Measurements from ENCODE around the gene PCNX1. TPM values are rescaled to one million over a fixed set of nuclear protein-coding genes. Genes with fewer than 3 reads are reported as not detected.
"Not testable (repeated sequence)": the region's sequence is repeated elsewhere in the genome, so short reads cannot be mapped to it uniquely, and the experiment has no call there.

PCNX1 gene
- 10 to 100 TPM in 1 of 3 donors, 1 to 10 TPM in 2; 4.6 to 17.2 (median 4.6) TPM for polyA plus RNA-seq

DNA sequence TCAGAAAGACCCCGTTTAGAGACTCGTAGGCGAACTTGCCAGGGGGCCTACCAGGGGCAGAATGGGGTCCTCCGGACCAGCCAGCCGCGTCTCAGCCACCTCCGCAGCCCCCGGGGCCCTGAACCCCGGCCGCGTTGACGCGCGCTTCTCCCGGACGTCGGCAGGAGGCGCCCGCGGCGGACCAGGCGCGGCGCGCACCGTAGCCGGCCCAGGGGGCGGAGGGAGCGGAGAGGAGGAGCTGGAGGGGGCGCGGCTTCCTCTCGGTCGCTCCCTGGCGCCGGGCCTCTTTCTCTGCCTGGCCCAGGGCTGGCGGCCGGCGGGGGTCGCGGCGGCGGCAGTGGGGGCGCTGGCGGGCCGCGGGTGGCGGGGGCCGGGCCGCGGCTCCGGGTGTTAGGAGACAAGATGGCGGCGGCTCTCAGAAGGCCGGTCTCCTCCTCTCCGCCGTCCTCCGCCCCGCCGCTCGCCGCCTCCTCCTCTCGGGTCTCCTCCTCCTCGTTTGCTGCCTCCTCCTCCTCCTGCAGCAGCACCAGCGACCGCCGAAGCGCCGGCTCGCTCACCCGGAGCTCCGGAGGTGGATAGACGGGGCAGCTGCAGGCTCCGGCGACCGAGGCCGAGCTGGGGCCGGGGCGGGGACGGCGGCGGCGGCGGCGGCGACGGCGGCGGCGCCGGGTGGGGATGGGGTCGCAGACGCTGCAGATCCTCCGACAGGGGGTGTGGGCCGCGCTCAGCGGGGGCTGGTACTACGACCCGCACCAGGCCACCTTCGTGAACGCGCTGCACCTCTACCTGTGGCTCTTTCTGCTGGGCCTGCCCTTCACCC, at the start of gene PCNX1:
Gene PCNX1 (plus strand): TSS at position 284 of the 820 bp plus-strand sequence. CDS start 392 bp downstream, at position 676.
- Mint-ChIP-seq H3K36me3 (no peaks in the 10 kb centered on the region), H3K4me3 (peak within 1 kb of the TSS; percentile 85 to 95 (median 92)), H3K9me3 (no peaks in the 10 kb centered on the region), H3K4me1 (peaks cover 47 to 50% of the 10 kb centered on the region in 2 donors), H3K27me3 (ENCODE audit: low read depth in 3 of 3) (peaks cover 0 to 10% (median 2%) of the 10 kb centered on the region in 3 donors), H3K27ac (peak within 1 kb of the TSS; percentile 94 to 99 (median 96))
- peak; percentile 90 to 93 (median 92) for DNase-seq

DNA sequence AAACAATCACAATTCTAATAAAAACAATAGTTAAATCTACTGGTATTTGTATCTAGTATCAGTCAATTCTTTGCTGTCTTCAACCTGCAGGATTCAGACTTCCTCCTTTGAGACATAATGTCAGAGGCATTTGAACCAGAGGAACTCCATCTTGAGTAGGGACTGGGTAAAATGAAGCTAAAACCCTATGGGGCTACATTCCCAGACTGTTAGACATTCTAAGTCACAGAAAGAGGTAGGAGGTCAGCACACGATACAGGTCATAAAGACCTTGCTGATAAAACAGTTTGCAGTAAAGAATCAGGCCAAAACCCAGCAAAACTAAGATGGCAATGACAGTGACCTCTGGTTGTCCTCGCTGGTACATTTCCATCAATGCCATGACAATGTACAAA, 49.8 kb upstream of the PCNX1 start:
- no peak overlapping the region for H3K4me3 Mint-ChIP-seq
- no peak overlapping the region for H3K27ac Mint-ChIP-seq
- peaks cover 0 to 4% (median 3%) of the 10 kb centered on the region in 3 donors for H3K27me3 Mint-ChIP-seq (ENCODE audit: low read depth in 3 of 3)
- H3K36me3 Mint-ChIP-seq, result no peaks in the 10 kb centered on the region
- no peak for DNase-seq
- peaks cover 0 to 6% of the 10 kb centered on the region in 2 donors for H3K4me1 Mint-ChIP-seq
- H3K9me3 Mint-ChIP-seq, result no peaks in the 10 kb centered on the region

DNA sequence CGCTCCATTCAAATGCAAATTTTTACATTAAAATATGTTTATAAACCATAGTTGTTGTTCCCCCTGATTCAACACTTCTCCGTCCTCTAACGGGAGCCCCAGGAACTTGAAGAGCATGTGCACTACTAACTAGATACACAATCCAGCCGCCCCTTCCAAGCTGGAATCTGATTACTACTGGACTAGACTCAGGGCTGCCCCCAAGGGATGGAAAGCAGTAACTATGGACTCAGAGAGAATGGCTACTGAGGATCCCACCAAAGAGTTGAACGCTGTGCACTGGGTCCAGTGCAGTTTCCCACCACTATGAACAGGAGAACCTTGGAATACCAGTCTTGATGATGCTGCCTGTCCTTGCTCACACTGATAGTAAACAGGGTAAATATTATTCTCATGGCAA, 48.6 kb upstream of the PCNX1 start:
- Mint-ChIP-seq H3K27me3 (ENCODE audit: low read depth in 3 of 3) (peaks cover 0 to 6% (median 4%) of the 10 kb centered on the region in 3 donors), H3K36me3 (peaks cover 0 to 3% (median 0%) of the 10 kb centered on the region in 3 donors), H3K9me3 (no peaks in the 10 kb centered on the region), H3K4me3 (no peak overlapping the region), H3K27ac (no peak overlapping the region), H3K4me1 (peaks cover 0 to 6% of the 10 kb centered on the region in 2 donors)
- no peak for DNase-seq

DNA sequence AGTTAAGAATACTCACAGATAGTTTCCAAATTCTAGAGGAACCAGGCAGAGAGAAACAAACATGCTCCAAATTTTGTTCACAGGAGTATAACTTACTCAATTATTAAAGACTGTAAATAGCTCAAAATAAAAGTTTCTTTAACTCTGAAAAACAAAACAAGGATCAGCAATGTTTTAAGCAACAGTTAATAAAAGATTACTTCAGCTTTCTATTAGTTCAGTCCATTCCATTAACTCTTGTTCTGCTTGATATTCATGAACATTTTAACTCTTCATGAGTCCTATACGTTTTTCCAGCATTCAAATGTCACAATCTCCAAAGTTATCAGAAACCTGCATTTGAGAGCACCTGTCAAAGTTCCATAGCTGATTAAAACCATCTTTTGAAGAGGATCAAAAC, 40.3 kb upstream of the PCNX1 start:
- Mint-ChIP-seq H3K4me1 (peaks cover 9 to 10% of the 10 kb centered on the region in 2 donors), H3K36me3 (peaks cover 5 to 11% (median 6%) of the 10 kb centered on the region in 3 donors)
- H3K9me3 Mint-ChIP-seq; H3K27ac Mint-ChIP-seq; DNase-seq; H3K4me3 Mint-ChIP-seq; H3K27me3 Mint-ChIP-seq (ENCODE audit: low read depth in 3 of 3): not testable (repeated sequence)

DNA sequence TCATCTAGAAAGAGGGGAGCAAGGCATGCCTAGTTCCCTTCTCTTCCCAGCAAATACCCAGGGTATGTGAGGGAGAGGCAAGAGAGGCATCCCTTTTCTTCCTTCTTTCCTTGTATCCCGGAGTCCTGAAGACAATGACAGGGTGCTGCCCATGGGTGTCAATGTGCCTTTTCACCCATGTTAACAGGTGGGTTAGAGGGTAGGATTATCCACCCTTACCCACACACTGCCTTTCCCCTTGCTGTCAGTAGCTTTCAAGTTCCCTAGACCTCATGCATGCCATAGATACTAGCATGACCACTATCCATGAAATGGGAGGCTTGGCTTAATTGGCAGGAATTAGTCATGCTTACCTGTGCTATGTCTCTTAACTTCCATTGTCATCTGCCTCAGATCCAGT, 36.3 kb upstream of the PCNX1 start:
- Mint-ChIP-seq H3K36me3 (peaks cover 5 to 8% (median 6%) of the 10 kb centered on the region in 3 donors), H3K27ac (peak overlapping the region in 4 of 6 donors; percentile 77 to 93 (median 86)), H3K4me3 (peak overlapping the region in 4 of 5 donors; percentile 27 to 88 (median 38)), H3K4me1 (peaks cover 23 to 27% of the 10 kb centered on the region in 2 donors), H3K27me3 (ENCODE audit: low read depth in 3 of 3) (peaks cover 0 to 2% (median 0%) of the 10 kb centered on the region in 3 donors), H3K9me3 (peaks cover 0 to 10% (median 0%) of the 10 kb centered on the region in 6 donors)
- DNase-seq, result no peak

DNA sequence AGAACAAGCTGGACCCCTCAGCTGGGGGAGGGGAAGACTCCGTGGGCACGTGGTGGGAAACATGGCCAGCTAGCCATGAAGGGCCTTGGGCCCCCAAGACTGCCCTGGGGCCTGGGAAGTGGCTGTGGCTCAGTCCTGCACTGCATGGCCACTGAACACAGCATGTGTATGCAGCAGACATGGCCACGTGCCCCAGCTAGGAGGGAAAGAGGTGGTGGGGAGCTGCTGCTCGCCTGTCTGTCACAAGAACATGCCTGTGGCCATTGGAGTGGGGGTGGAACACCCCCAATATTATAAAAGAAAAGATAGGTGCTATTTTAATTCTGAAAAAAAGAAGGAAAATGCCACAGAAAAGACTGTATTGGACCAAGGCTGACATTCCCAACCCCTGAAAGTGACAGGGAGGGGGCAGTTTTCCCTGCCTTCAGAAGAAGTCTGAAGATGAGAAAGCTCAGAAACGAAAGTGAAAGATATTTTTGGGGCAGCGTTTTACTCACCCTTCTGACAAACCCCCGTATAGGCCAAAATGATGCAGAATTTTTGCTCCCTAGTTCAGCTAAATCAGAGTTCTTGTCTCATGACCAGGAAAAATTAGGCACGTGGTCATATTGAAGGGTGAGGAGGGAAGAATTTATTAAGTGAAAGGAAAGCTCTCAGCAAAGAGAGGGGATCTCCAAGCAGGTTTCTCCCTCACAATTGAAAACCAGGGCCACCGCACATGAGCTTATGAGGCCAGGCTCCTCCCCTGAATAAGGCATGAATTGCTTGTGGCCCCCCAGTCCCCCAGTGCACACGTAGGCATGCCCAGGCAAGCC, 35.2 kb upstream of the PCNX1 start:
- peak; percentile 41 to 55 (median 41) for DNase-seq
- Mint-ChIP-seq H3K27me3 (ENCODE audit: low read depth in 3 of 3) (peaks cover 0 to 2% (median 0%) of the 10 kb centered on the region in 3 donors), H3K4me1 (peaks cover 23 to 27% of the 10 kb centered on the region in 2 donors), H3K36me3 (peaks cover 5 to 8% (median 6%) of the 10 kb centered on the region in 3 donors), H3K27ac (peak overlapping the region; percentile 87 to 93 (median 92)), H3K9me3 (peaks cover 0 to 10% (median 0%) of the 10 kb centered on the region in 6 donors), H3K4me3 (peak overlapping the region; percentile 77 to 89 (median 83))

DNA sequence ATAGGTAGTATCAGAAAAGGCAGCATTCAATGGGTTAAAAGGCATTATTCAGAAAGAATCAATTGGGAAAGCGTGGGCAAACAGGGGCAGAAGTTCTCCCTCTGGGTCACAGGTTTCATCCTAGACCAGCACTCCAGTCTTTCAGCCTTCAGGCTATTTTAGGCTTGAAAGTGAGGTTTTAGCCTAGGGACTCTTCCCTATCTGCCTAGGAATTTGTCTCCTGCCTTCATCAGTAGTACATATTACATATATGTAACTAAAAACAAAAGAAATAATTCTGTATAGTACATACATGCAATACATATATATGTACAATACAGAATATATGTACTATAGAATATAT, 34.6 kb upstream of the PCNX1 start:
- peaks cover 0 to 10% (median 0%) of the 10 kb centered on the region in 6 donors for H3K9me3 Mint-ChIP-seq
- peaks cover 23 to 27% of the 10 kb centered on the region in 2 donors for H3K4me1 Mint-ChIP-seq
- H3K27ac Mint-ChIP-seq, result peak overlapping the region; percentile 87 to 93 (median 92)
- H3K36me3 Mint-ChIP-seq, result peaks cover 3 to 8% (median 6%) of the 10 kb centered on the region in 3 donors
- H3K27me3 Mint-ChIP-seq (ENCODE audit: low read depth in 3 of 3), result peaks cover 0 to 2% (median 0%) of the 10 kb centered on the region in 3 donors
- H3K4me3 Mint-ChIP-seq, result peak overlapping the region; percentile 77 to 89 (median 83)
- DNase-seq, result no peak

DNA sequence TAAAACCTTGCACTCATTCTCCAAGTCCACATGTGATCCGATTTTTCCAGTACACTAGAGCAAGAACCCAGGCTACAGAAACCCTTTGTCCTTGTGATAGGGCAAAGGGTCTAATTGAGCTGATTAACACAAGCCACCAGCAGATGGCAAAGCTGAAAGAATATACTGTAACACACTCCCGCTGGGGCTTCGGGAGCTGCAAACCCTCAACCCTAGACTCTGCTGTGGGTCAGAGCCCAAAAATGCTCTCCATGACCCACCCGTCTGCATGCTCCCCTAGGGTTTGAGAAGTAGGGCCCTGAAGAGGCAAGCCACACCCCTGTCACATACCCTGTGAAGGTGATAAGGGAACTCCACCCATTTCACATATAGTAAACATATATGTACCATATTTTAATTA, 33.6 kb upstream of the PCNX1 start:
- Mint-ChIP-seq H3K4me1 (peaks cover 23 to 27% of the 10 kb centered on the region in 2 donors), H3K27me3 (ENCODE audit: low read depth in 3 of 3) (no peaks in the 10 kb centered on the region), H3K9me3 (peaks cover 0 to 10% (median 0%) of the 10 kb centered on the region in 6 donors), H3K4me3 (peak overlapping the region in 1 of 5 donors; percentile 67), H3K36me3 (peaks cover 0 to 8% (median 6%) of the 10 kb centered on the region in 3 donors), H3K27ac (peak overlapping the region in 5 of 6 donors; percentile 31 to 77 (median 64))
- DNase-seq, result peak in 2 of 3 donors; percentile 15 to 36

DNA sequence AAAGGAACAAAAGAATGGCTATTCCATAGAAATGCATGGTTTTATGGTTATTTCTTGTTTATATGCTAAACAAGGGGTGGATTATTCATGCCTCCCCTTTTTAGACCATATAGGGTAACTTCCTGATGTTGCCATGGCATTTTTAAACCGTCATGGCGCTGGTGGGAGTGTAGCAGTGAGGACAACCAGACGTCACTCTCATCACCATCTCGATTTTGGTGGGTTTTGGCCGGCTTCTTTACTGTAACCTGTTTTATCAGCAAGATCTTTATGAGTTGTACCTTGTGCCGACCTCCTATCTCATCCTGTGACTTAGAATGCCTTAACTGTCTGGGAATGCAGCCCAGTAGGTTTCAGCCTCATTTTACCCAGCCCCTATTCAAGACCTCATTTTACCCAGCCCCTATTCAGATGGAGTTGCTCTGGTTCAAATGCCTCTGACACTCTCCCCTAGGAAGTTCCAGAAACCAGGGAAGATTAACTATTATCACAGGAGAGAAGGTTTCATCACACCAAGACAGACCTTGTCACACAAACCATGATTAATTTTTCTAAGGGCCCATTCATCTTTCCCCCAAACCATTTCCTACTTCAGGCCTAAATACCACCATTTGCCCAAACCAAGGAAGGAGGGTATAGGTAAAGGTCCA, 31.3 kb upstream of the PCNX1 start:
- not testable (repeated sequence) for H3K27ac Mint-ChIP-seq; H3K27me3 Mint-ChIP-seq (ENCODE audit: low read depth in 3 of 3); DNase-seq; H3K4me3 Mint-ChIP-seq; H3K9me3 Mint-ChIP-seq; H3K36me3 Mint-ChIP-seq
- peaks cover 23 to 27% of the 10 kb centered on the region in 2 donors for H3K4me1 Mint-ChIP-seq

DNA sequence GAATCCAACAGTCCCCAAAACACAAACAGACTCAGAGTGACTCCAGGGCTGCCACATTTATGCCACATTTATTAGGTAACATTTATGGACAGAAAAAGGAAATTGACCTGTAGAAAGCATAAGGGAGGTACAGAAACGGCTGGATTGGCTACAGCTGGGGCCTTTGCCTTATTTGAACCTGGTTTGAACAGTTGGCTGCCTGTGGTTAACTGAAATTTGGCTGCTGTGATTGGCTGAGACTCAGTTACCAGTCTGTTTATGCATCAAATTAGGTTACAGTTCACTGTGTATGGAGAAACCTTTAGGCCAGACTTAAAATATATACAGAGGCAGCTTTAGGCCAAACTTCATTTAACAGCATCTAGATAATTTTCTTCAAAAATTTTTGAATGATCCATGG, 27.8 kb upstream of the PCNX1 start:
- Mint-ChIP-seq H3K9me3 (no peaks in the 10 kb centered on the region), H3K4me3 (no peak overlapping the region), H3K27ac (no peak overlapping the region), H3K4me1 (peaks cover 22 to 23% of the 10 kb centered on the region in 2 donors), H3K36me3 (no peaks in the 10 kb centered on the region), H3K27me3 (ENCODE audit: low read depth in 3 of 3) (peaks cover 0 to 7% (median 2%) of the 10 kb centered on the region in 3 donors)
- DNase-seq, result no peak

DNA sequence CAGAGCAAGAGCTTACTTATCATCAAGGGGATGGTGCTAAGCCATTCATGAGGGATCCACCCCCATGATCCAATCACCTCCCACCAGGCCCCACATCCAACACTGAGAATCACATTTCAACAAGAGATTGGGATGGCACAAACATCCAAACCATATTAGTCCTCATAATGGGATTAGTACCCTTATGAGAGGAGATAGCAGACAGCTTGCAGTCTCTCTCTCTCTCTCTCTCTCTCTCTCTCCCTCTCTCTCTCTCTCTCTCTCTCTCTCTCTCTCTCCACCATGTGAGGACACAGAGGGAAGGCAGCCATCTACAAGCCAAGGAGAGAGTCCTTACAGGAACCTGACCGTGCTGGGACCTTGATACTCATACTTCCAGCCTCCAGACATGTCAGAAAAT, 26.4 kb upstream of the PCNX1 start:
- H3K27ac Mint-ChIP-seq; H3K27me3 Mint-ChIP-seq (ENCODE audit: low read depth in 3 of 3); H3K9me3 Mint-ChIP-seq; H3K4me3 Mint-ChIP-seq; H3K36me3 Mint-ChIP-seq; DNase-seq: not testable (repeated sequence)
- H3K4me1 Mint-ChIP-seq, result peaks cover 36 to 37% of the 10 kb centered on the region in 2 donors

DNA sequence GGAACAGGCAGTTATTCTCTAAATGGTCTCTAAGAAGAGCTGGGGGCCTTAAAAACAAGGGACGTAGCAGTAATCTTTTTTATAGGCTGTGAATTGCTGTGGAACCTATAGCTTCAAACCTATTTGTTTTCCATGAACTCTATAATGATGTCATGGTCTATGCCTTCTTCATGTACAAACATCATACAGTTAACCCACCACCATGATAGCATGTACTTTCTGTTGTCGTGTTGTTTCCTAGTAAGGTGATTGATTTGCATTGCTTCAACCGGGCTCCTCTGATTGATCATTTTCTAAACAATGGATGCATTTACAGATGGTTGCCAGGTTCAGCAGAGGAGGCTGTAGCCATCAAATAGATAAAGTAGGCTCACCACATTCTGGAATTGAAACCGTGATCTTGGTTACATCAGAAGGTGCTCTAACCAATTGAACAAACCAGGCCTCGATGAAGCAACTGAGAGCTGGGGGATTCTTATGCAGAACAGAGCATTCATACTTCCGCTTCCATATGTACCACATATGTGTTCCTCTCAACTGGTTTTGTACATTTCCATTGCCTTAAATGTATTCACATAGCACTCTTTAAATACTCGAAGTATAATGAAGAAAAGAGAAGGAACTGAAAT, 25.6 kb upstream of the PCNX1 start:
- no peak for DNase-seq
- no peak overlapping the region for H3K4me3 Mint-ChIP-seq
- H3K9me3 Mint-ChIP-seq, result no peaks in the 10 kb centered on the region
- H3K36me3 Mint-ChIP-seq, result no peaks in the 10 kb centered on the region
- H3K4me1 Mint-ChIP-seq, result peaks cover 44 to 45% of the 10 kb centered on the region in 2 donors
- H3K27me3 Mint-ChIP-seq (ENCODE audit: low read depth in 3 of 3), result peaks cover 0 to 7% (median 2%) of the 10 kb centered on the region in 3 donors
- no peak overlapping the region for H3K27ac Mint-ChIP-seq
